Skeletal muscle cell (primary cell): ENCODE data around the gene C15orf40.

ENCODE experiments used
- DNase-seq: peaks from one replicate; pipeline ENCODE4 v3.0.0-alpha.2; 2010; ENCODE audit warnings: low read depth
- H3K4me3 ChIP-seq: 2 replicates; pipeline ENCODE4 v1.5.1; 2011; ENCODE audit warnings: low read depth, mild to moderate bottlenecking, control low read depth, low read length, moderate library complexity

The C15orf40 gene

DNA sequence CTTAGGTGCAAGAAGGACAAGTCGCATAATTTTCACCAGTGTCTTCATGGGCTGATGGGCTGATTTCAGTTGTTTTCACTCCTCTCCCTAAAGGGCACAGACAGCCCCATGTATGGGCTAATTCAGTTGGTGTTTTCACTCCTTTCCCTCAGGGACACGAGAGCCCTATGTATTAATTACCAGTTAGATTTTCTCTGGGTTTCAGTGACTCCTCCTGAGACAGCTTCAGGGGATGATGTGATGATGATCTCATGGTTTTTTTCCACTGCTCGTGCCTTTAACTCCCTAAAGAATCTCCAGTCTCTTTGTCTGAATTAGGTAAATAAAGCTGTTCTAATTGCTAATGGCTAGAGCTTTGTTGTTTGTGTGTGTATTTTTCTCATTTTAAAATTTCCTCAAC is 15.5 kb downstream of the C15orf40 start:
- no peak for DNase-seq
- H3K4me3 ChIP-seq = no peak overlapping the region

DNA sequence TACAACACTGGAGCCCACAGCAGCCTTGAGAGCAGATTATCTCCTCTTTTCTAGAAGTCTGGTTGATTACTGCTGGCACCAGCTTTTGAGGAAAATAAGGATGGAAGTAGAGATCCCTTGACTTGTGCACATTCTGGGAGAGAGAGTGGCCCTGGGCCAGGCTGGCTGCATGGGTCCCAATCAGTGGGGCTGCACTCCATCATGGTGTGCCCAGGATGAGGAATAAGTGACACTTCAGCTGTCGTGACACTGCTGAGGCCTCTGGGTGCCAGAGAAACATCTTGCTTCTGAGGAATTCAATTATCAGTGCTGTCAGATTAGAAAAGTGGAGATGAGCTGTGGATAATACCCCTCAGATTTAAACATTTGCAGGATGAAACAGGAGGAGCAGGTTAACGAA is 16.4 kb downstream of the C15orf40 start:
- no peak overlapping the region for H3K4me3 ChIP-seq
- DNase-seq = no peak

DNA sequence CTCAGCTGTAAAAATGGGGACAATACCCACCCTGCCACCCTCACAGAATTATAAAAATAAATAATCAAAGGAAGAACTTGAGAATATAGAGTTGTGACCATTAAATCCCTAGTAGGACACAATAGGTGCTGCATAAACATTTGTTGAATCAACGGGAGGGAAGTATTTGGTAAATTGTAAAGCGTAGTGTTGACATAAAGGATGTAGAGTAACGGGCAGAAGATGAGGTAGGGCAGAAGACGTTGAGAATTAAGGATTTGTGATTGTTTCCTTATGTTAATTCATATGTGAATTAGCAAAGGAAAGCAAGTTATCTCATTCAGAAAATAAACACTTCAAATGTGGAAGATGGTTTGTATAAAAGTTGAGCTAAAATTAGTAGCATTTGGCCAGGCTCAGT is 18.3 kb downstream of the C15orf40 start:
- no peak for DNase-seq
- no peak overlapping the region for H3K4me3 ChIP-seq

DNA sequence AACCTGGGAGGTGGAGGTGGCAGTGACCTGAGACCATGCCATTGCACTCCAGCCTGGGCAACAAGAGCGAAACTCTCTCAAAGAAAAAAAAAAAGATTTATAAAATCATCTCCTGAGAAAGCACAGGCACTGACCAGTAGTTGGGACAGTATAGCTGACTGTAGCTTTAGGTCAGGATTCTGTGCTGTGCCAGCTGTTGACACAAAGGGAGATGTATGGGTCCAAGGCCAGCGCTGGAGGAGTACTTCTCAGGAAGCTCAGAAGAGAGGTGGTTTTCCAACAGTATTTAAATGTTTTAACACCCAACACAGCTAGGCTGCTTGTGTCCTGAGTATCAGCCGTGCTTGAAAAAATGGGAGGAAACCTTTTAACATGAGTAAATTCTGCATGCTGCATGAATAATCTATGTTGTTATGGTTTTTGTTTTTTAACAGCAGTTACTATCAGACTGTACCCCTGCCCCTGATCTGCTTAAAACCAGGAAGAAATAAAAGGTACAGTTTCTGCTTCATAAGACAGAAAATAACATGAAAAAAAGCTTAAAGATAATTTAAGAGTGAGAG is 18.9 kb downstream of the C15orf40 start:
- H3K4me3 ChIP-seq = no peak overlapping the region
- no peak for DNase-seq

DNA sequence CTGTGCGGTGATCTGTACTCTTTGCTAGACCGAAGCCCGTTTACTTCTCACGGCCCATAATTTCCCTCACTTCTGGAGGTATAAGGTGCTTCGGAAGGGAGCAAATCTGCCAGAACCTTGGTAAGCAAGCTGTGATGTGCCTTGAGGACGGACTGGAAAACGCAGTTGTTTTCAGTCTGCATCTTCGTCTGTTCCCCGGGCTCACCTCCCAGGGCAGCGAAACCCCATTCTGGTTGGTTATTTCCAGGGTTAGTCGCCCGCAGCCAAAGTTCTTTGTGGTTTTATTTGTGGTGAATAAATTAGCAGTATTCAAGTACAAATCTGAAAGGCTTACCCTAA is 25.0 kb downstream of the C15orf40 start:
- no peak for DNase-seq
- peak overlapping the region; percentile 99 for H3K4me3 ChIP-seq

DNA sequence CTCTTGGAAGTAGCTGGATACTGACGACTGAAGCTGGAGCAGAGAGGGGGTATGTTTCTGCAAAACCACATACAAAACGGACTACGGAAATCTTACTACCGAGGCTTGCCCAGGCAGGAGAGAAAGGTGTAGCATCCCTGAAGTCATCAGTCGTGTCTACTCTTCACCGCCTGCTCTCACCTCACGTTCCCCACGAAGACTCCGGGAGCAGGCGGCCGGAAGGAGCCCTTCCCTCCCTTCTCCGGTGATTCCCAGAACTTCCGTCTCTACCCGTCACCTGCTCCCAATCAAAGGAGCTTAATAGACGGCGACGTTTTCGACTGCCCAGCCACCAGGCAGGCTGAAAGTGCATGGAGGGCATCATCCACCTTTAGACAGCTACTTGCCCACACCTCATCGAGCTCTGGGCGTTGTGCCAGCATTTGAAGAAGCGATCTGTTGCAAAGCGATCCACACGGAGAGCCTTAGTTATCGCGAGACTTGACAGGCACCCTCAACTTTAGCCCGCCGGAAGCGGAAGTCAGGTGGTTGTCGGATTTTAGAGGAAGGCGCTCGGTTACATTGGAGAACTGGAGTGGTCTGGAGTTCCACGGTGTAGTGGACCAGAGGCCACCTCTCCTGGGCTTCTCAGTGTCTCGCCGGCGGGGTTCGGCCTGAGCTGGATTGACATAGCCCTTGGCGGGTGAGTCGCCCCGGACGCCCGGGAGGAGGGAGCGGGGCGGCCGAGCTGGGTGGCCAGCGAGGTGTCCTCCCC is 25.6 kb downstream of the C15orf40 start, which contains the start of gene RAMAC:
Gene RAMAC, plus strand, starts transcription at position 523 of the 754 bp plus-strand sequence. CDS start 2,809 bp downstream, outside the sequence.
- DNase-seq = peak; percentile 83
- H3K4me3 ChIP-seq = peak within 1 kb of the TSS; percentile 99

DNA sequence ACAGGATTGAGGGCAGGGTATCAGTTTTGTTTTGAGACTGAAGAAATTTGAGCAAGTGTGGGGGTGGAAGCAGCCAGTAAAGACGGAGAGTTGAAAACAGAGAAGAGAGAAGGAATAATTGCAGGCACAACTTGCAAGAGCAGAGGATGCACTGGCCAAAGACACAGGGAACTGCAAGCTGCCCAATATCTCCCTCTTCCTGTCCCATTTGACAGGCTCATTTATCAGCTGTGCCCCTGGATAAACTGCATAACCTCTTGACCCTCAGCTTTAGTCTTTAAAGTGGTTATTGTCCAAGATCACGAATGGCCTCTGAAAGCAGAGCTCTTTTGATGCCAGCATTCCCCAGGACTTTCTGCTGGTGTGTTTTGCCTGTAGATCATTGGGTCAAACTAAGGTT is 30.5 kb downstream of the C15orf40 start:
- H3K4me3 ChIP-seq = no peak overlapping the region
- DNase-seq = no peak

DNA sequence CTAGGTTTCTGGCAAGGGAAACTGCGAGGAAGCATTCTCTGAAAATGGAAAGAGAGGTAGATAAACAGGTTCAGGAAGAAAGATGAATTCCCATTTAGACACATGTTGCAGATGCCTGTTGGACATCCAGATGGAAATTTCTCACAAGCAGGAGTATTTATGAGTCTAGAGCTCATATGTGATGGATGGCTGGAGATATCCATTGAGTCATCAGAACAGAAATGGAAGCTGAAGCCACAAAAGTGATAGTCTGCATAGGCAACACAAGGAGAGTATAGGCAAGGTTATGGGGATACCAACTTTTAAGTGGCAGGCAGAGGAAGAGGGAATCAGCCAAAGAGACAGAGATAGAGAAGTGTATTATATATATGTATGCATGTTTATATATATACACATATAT is 31.7 kb downstream of the C15orf40 start:
- no peak overlapping the region for H3K4me3 ChIP-seq
- DNase-seq = no peak

DNA sequence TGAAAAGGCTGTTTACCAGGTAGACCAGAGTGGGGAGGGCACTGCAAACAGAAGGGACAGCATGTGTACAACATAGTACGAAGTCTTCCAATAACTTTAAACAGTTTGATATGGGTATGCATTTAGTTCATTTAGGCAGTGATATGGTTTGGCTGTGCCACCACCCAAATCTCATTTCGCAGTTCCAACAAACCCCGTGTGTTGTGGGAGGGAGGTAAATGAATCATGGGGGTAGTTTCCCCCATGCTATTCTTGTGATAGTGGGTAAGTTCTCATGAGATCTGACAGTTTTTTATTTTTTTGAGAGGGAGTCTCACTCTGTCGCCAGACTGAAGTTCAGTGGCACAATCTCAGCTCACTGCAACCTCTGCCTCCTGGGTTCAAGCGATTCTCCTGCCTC is 33.0 kb downstream of the C15orf40 start:
- no peak overlapping the region for H3K4me3 ChIP-seq
- DNase-seq = no peak

DNA sequence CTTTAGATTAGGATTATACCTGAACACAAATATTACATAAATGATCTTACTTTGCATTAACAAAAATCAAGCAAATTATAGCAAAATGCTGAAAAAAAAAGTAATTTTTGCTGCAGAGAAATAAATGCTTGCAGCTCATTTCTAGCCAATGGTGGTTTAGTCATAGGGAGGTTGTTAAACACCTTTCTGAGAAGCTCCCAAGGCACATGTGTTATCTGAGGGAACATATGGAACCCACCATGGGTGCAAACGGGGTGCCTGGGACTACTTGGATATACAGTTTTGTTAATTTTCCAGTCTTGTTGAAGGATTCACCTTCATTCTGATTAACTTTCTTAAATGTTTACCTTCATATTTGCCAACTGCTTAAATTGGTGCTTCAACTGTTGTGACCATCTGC is 34.4 kb downstream of the C15orf40 start:
- H3K4me3 ChIP-seq = no peak overlapping the region
- no peak for DNase-seq

DNA sequence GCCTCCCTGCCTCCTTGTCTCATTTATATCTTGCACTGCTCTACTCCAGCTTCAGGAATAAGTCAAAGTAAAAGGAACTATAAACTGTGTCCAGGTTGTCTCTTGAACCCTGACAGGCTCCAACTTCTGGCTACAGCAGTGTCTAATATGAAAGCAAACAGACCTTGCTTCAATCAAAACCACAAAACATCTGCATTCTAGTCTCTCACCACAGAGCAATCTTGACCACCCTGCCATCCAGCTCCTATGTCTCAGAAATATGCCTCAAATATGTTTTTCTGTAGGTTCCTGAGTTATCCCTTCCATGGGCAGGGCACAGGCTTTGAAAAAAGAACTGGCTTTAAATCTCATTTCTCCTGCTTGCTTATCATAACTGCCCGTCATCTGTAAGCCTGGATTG is 38.4 kb downstream of the C15orf40 start:
- DNase-seq = no peak

DNA sequence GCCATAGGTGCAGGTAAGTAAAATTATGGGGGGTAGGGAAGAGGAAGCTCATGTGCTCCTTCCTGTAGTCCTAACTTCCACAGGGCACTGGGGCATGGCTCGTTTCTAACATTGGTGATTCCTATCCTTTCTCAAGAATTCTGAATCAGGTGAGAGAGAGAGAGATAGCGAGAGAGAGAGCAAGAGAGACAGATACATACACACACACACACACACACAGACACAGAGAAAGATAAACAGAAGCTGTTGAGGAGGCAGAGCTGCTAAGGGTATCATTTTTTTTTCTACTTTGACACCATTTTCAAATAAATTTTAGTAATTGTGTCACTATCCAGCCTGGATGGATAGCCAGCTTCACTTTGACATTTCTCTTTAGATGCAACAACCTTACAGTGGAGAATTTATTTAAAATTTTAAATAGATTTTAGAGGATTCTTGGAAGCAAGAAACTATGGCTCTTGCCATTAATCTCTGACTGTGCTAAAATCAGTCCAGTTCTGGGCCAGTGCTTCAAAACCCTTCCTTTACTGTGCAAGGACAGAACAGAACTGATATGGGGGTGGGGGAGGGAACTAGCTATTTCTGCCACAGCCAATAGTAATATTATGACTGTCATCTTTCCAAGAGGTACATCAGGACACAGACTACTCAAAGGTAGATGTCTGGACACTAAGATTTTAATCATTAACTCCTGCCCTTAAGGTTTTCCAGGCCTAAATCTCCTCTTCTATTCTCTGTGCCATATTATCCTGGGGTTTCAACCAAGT is 40.0 kb downstream of the C15orf40 start:
- DNase-seq = no peak
- H3K4me3 ChIP-seq = no peak overlapping the region

More for the DNA sequence above, 38.4 kb downstream of the C15orf40 start:
- H3K4me3 ChIP-seq = no peak overlapping the region

DNA sequence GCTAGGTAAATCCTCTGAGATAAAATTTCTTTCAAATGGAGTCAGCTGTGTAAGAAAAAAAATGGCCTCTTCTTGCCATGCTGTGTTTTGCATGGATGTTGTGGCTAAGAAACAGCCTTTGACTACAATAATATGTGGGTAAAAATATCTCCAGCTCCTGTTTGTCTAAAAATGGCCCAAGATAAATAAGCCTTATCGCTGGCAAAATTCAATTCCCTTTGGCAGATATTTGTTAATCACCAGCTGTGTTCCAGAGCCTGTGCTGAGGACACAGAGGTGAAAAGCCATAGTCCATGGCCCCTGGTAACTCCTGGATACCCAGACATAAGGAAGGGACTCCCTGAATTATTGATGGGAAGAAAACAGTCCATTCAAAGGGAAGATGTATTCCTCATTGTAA is 40.7 kb downstream of the C15orf40 start:
- no peak for DNase-seq
- no peak overlapping the region for H3K4me3 ChIP-seq

DNA sequence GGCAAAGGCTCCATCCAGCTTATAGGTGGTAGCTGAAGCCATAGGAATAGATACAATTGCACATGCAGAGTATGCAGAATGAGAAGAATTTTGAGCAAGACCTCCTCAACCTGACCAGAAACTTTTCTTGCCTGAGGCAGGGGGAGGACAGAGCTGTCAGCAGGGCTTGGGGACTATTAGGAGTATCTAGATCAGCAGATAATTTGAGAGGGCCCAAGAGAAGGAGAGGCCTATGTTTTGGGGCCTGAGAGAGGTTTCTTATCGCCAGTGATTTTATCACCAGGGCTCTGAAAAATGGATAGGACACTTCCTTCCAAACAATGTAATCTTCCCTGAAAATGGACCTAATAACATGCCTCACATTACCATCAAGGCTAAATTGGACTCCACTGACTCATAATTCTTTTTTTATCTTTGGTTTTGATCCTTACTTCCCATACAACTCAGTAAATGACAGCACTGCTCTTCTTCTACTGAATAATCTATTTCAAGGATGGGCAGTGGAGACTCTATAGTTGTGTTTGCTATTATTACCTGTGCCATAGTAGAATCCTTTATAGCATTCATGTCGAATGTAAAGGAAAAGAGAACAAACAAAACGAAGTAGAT is 41.3 kb downstream of the C15orf40 start:
- DNase-seq = no peak
- no peak overlapping the region for H3K4me3 ChIP-seq

DNA sequence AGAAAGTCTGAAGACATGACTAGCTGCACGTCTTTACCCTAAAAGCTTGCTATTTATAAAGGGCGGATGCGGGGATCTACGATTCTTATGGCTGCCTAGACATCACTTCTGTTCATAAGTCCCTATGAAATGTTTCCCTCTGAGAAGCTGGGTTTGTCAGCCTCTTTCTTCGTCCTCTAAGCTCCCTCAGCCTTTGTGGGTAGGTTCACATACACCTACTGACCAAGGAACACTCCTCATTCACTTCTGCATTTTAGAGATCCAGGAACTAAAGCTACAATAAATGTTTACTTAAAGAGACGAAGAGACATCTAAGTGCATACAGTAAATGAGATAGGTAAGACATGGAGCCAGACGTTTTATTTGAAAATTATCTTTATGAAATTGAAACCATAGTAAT is 42.1 kb downstream of the C15orf40 start:
- DNase-seq = no peak
- no peak overlapping the region for H3K4me3 ChIP-seq

DNA sequence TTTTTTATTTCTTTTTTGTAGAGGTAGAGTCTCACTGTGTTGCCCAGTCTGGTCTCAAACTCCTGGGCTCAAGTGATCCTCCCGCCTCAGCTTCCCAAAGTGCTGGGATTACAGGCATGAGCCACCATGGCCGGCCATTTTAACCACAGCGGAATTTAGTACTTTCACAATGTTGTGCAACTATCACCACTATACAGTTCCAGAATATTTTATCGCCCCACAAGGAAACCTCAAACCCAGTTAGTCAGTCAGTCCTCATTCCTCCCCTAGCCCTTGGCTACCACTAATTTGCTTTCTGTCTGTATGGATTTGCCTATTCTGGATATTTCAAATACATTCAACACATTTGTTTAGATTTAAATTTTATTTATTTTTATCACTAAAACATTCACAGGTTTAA is 43.4 kb downstream of the C15orf40 start:
- no peak for DNase-seq
- no peak overlapping the region for H3K4me3 ChIP-seq

DNA sequence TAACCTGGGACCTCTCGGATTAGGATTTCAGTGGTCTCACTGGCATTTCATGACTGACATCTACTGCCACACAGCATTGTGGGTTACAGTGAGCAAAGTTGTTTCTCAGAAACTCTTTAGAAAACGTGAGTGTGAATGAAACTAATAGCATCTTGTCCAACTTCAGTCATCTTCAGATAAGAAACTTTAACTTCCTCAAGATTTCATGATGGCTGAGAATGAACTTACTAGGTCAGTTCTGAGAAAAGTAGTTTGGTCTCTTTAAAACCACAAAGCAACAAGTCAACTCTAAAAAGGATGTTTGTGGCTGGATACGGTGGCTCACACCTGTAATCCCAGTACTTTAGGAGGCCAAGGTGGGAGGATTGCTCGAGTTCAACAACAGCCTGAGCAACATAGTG is 44.8 kb downstream of the C15orf40 start:
- H3K4me3 ChIP-seq = no peak overlapping the region
- no peak for DNase-seq

DNA sequence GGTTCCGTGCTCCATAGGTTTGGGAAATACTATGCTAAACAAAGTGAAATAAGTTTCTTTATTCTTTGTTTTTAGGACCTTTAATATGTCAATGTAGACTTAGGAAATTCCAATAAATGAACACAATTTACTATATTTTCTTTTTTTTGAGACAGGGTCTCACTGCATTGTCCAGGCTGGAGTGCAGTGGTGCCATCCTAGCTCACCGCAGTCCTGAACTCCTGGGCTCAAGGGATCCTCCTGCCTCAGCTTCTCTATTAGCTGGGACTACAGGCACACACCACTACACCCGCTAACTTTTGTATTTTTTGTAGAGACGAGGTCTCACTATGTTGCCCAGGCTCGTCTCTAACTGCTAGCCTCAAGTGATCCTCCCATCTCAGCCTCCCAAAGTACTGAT is 46.5 kb downstream of the C15orf40 start:
- no peak for DNase-seq
- H3K4me3 ChIP-seq = no peak overlapping the region

DNA sequence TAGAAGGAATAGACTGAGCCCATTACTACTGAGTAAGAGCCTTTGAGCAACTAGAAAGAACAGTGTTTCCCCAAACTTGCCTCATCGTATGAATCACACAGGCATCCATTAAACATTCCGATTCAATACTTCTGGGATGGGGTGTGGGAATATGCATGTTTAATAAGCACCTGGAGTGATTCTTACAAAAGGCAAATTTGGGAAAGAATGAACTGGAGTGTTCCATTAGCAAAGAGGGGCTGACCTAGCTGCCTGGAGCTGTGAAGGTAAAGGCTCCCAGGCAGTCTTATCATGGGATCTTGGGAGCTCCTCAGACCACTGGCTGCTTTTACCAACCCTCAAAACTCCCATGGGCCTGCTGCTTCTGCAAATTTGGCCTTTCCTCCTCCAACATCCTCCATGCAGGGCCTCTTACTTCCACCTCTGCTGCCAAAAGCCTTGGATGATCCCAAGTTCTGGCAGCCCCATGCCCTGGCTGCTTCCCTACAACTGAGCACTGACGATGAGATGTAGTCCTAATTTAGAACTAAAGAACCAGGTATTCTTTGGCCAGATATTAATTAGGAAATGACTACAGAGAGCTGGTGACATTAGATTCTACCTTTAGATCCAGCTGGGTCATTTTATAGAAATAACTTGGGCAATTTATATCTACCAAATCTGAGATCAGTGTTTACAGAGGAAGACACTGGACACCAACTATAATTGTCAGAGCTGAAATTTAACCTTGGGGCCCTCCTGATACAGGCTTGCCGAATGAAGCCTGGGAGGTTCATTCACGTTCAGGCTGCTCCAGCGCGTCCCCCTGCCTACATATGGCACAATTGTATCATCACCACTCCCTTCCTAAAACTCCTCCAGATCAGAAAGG is 47.7 kb downstream of the C15orf40 start:
- DNase-seq = no peak
- H3K4me3 ChIP-seq = no peak overlapping the region
